Activated T-helper 17 cell treated with anti-CD3 and anti-CD28 coated beads, Interleukin-2, amount 50 U/mL, for 72 hours (primary cell): Measurements from ENCODE around the gene WDR90. TPM values are rescaled to one million over a fixed set of nuclear protein-coding genes. Genes with fewer than 3 reads are reported as not detected.

ENCODE experiments used
- ATAC-seq: fragments of 150-1000 bp; cut with Tn5 transposase; replicated peaks from 2 replicates; pipeline ENCODE4 v1.10.0; 2021; ENCODE audit warnings: mild to moderate bottlenecking, moderate library complexity
- H3K27ac Mint-ChIP-seq: one replicate; pipeline ENCODE4 v1.8.0; 2022; ENCODE audit warnings: mixed read lengths
- H3K27me3 Mint-ChIP-seq: one replicate; pipeline ENCODE4 v1.8.0; 2022; ENCODE audit warnings: mixed read lengths
- H3K36me3 Mint-ChIP-seq: one replicate; pipeline ENCODE4 v1.8.0; 2022; ENCODE audit warnings: low read depth, mild to moderate bottlenecking, mixed read lengths
- H3K4me1 Mint-ChIP-seq: one replicate; pipeline ENCODE4 v1.8.0; 2022; ENCODE audit warnings: mixed read lengths
- H3K4me3 Mint-ChIP-seq: one replicate; pipeline ENCODE4 v1.8.0; 2022; ENCODE audit warnings: mild to moderate bottlenecking, mixed read lengths
- H3K9me3 Mint-ChIP-seq: one replicate; pipeline ENCODE4 v1.8.0; 2022; ENCODE audit warnings: mixed read lengths
- total RNA-seq, 2 donors: library from RNA; stranded (reverse); gene quantifications; one replicate each; pipeline ENCODE4 v1.2.3, GENCODE V29; 2022

The WDR90 gene
- total RNA-seq, 2 donors from 2014 or later: 50.7 to 93.9 TPM

DNA sequence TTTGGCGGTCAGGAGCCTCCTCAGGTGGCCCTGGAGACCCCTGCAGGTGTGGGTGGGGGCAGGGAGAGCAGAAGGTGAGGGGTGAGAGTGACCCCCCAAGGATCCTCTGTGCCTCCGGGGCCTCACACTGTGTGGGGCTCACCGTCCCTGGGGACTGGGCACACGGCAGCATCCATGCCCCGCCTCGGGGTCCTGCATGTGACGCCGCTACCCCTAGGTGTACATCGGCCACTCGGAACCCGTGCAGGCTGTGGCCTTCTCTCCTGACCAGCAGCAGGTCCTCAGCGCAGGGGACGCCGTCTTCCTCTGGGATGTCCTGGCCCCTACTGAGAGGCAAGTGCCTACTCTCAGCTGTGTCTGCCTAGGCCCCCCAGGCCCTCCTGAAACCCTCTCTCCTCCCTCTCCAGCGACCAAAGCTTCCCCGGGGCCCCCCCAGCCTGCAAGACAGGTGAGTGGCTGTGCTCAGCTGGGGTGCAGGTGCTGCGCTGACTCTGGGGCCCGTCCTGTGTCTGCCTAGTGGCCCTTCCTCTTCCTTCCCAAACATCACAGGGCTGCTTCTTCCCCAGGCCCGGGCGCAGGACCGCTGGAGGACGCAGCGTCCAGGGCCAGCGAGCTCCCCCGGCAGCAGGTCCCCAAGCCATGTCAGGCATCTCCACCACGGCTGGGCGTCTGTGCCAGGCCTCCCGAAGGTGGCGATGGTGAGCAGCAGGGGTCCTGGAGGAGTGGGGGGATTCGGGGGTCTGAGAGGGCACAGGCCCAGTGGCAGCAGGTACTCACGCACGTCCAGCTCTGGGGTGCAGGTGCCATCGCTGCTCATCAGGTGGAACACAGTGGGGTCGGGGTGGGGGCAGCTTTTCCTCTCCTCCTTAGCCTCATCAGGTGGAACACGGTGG, 9.8 kb downstream of the WDR90 start:
- H3K36me3 Mint-ChIP-seq: no peaks in the 10 kb centered on the region
- H3K4me3 Mint-ChIP-seq: no peak overlapping the region
- H3K4me1 Mint-ChIP-seq: no peaks in the 10 kb centered on the region
- no peaks in the 10 kb centered on the region for H3K9me3 Mint-ChIP-seq
- H3K27me3 Mint-ChIP-seq: no peaks in the 10 kb centered on the region
- no peak overlapping the region for H3K27ac Mint-ChIP-seq
- ATAC-seq: no peak

DNA sequence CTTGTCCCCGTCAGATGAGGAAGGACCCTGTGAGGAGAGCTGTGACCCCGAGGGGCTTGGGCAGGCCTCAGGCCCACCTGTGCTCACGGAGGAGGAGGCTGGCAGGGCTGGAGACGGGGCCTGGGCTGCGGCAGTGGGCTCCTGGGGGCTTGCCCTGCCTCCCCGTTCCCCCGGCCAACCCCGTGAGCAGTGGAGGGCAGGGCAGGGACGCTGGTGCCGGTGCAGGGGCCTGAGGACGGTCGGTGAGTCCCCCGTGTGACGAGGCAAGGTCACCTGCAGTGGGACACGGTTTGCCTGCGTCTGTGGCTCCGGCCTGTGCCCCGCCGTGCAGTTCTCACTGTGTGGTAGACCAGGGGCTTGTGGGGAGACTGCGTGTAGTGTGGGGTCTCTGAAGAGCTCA, 10.5 kb downstream of the WDR90 start:
- Mint-ChIP-seq H3K9me3 (no peaks in the 10 kb centered on the region), H3K4me1 (no peaks in the 10 kb centered on the region), H3K36me3 (no peaks in the 10 kb centered on the region), H3K27me3 (no peaks in the 10 kb centered on the region), H3K27ac (no peak overlapping the region), H3K4me3 (no peak overlapping the region)
- no peak for ATAC-seq

DNA sequence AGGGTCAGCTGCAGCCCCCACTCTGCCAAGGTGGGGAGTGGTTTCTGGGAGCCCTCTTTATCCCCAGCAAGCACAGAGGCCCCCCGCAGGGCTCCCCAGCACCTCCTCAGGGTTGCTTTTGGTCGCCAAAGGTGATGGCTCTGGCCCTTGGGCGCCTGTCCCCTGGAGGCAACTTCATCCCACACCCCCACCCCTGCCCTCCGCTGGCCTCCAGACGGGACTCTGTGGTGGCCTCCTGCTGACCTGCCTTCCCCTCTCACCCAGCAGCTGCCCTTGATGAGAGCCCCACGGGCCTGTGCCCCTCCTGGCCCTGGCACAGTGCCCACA, 10.9 kb downstream of the WDR90 start:
- Mint-ChIP-seq H3K4me1 (no peaks in the 10 kb centered on the region), H3K36me3 (no peaks in the 10 kb centered on the region), H3K9me3 (no peaks in the 10 kb centered on the region), H3K4me3 (no peak overlapping the region), H3K27me3 (no peaks in the 10 kb centered on the region), H3K27ac (no peak overlapping the region)
- peak; percentile 2 for ATAC-seq

DNA sequence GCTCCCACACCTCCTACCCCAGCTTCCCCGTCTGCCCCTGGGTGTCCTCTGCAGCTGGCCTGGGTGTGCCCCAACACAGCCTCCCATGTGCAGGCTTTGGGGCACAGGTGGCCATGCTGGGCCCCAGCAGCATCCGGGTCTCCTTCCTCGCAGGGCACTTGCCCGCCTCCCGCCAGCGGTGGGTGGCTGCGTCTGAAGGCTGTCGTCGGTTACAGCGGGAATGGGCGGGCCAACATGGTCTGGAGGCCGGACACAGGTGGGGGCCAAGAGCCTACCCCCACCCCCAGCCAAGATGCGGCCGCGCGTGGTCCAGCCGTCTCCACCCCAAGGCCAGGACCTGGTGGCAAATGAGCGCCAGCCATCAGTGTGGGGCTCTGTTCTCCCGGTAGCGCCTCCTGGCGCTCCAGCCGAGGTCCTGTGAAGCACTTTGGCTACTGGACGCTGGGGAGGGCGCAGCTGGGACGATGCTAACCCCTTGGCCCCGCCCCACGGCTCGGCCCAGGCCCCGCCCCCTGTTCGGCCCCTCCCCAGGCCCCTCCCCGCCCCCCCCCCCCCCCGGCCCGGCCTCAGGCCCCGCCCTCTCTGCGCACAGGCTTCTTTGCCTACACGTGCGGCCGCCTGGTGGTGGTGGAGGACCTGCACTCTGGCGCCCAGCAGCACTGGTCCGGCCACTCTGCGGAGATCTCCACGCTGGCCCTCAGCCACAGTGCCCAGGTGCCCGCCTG, 11.5 kb downstream of the WDR90 start:
- H3K4me1 Mint-ChIP-seq: no peaks in the 10 kb centered on the region
- H3K27ac Mint-ChIP-seq: no peak overlapping the region
- H3K27me3 Mint-ChIP-seq: no peaks in the 10 kb centered on the region
- ATAC-seq: peak; percentile 79
- peak overlapping the region; percentile 17 for H3K4me3 Mint-ChIP-seq
- H3K9me3 Mint-ChIP-seq: no peaks in the 10 kb centered on the region
- H3K36me3 Mint-ChIP-seq: no peaks in the 10 kb centered on the region

DNA sequence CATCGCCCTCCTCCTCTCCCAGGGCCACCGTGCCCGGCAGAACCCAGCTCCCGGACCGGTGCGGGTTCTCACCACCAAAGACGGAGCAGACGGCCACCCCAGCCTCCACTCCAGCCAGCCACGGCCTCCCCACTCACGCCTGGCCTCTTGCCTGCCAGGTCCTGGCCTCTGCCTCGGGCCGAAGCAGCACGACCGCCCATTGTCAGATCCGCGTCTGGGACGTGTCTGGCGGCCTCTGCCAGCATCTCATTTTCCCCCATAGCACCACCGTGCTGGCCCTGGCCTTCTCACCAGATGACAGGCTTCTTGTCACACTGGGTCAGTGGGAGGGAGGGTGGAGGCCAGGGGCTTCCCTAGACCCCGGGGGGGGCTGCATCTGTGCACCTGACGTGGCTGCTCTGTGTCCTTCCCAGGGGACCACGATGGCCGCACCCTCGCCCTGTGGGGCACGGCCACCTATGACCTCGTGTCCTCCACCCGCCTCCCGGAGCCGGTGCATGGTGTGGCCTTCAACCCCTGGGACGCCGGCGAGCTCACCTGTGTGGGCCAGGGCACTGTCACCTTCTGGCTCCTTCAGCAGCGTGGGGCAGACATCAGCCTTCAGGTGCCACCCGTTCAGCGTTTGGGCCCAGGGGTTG, 12.1 kb downstream of the WDR90 start:
- peak overlapping the region; percentile 17 for H3K4me3 Mint-ChIP-seq

DNA sequence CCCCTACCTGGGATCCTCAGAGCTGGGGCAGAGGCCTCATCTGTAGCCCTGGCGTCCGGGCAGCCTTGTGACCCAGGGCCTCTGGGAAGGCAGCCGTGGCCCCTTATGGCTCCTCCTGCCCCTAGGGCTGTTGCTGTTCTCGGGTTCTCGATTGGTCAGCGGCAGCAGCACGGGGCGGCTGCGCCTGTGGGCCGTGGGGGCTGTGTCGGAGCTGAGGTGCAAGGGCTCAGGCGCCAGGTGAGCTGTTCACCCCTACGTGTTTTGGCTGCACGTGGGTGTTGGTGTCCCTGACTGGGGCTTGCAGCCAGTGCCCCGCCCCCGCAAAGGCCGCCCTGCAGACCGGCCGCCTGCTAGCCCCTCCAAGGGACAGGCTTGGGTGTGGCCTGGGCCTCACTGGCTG, 12.9 kb downstream of the WDR90 start:
- H3K4me1 Mint-ChIP-seq: no peaks in the 10 kb centered on the region
- H3K36me3 Mint-ChIP-seq: no peaks in the 10 kb centered on the region
- H3K4me3 Mint-ChIP-seq: no peak overlapping the region
- no peaks in the 10 kb centered on the region for H3K9me3 Mint-ChIP-seq
- H3K27ac Mint-ChIP-seq: no peak overlapping the region
- no peaks in the 10 kb centered on the region for H3K27me3 Mint-ChIP-seq
- no peak for ATAC-seq

More for the DNA sequence above, 12.1 kb downstream of the WDR90 start:
- no peaks in the 10 kb centered on the region for H3K9me3 Mint-ChIP-seq
- no peaks in the 10 kb centered on the region for H3K27me3 Mint-ChIP-seq
- no peak overlapping the region for H3K27ac Mint-ChIP-seq
- H3K4me1 Mint-ChIP-seq: no peaks in the 10 kb centered on the region
- ATAC-seq: no peak
- no peaks in the 10 kb centered on the region for H3K36me3 Mint-ChIP-seq

DNA sequence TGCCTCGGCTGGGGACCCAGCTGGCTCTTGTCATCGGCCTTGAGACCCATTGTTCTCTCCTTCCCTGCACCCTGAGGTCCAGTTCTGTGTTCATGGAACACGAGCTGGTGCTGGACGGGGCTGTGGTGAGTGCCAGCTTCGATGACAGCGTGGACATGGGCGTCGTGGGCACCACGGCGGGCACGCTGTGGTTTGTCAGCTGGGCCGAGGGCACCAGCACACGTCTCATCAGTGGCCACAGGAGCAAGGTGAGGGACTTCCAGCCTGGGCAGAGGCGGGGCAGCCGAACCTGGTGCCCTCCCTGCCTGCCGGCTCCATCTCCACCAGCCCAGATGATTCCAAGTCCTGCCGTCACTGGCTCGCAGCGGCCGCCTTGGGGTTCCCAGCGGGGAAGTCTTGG, 13.4 kb downstream of the WDR90 start:
- Mint-ChIP-seq H3K9me3 (no peaks in the 10 kb centered on the region), H3K27me3 (no peaks in the 10 kb centered on the region), H3K4me3 (no peak overlapping the region), H3K36me3 (no peaks in the 10 kb centered on the region), H3K4me1 (no peaks in the 10 kb centered on the region), H3K27ac (no peak overlapping the region)
- ATAC-seq: no peak

DNA sequence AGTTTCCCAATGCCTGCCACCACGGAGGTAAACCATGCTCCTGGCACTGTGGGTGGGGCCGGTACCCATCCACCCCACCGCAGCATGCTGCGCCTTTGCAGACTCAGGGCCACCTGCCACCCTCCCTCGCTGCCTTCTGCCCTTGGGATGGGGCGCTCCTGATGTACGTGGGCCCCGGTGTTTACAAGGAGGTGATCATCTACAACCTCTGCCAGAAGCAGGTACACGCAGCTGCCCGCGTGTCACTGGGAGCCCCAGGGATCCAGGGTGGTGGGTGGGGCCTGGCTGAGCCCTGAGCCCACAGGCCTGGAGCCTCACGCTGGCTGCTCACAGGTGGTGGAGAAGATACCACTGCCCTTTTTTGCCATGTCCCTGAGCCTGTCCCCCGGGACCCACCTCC, 17.4 kb downstream of the WDR90 start:
- Mint-ChIP-seq H3K4me1 (no peaks in the 10 kb centered on the region), H3K9me3 (no peaks in the 10 kb centered on the region), H3K27me3 (no peaks in the 10 kb centered on the region), H3K36me3 (peaks cover 20% of the 10 kb centered on the region), H3K27ac (no peak overlapping the region), H3K4me3 (no peak overlapping the region)
- no peak for ATAC-seq

DNA sequence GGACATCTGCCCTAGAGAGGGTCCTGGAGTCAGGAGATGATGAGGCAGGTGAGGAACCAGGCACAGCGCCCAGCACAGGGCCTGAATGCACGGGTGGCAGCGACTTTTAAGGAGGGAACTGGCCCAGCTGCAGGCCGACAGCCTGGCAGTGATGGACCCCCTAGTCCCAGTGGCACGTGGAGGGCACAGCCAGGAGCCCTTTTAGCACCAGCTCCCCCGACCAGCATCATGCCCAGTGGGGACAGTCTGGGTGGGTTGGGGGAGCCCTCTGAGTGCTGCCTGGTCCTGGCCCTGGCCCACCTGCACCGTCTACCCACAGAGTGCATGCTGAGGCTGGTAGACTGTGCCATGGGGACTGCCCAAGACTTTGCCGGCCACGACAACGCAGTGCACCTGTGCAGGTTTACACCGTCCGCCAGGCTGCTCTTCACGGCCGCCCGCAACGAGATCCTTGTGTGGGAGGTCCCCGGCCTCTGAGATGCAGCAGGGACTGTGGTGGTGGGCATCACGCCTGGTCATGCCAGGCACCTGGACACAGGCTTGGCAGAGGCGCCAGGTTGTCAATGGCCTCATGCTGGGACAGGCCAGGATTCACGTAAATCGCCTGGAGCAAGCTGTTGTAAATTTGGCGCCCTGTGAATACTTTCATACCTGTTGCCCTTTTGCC, 18.1 kb downstream of the WDR90 start:
- no peak for ATAC-seq
- Mint-ChIP-seq H3K36me3 (peaks cover 20% of the 10 kb centered on the region), H3K4me1 (no peaks in the 10 kb centered on the region), H3K27me3 (no peaks in the 10 kb centered on the region), H3K9me3 (no peaks in the 10 kb centered on the region), H3K27ac (peak overlapping the region; percentile 73), H3K4me3 (peak overlapping the region; percentile 71)

DNA sequence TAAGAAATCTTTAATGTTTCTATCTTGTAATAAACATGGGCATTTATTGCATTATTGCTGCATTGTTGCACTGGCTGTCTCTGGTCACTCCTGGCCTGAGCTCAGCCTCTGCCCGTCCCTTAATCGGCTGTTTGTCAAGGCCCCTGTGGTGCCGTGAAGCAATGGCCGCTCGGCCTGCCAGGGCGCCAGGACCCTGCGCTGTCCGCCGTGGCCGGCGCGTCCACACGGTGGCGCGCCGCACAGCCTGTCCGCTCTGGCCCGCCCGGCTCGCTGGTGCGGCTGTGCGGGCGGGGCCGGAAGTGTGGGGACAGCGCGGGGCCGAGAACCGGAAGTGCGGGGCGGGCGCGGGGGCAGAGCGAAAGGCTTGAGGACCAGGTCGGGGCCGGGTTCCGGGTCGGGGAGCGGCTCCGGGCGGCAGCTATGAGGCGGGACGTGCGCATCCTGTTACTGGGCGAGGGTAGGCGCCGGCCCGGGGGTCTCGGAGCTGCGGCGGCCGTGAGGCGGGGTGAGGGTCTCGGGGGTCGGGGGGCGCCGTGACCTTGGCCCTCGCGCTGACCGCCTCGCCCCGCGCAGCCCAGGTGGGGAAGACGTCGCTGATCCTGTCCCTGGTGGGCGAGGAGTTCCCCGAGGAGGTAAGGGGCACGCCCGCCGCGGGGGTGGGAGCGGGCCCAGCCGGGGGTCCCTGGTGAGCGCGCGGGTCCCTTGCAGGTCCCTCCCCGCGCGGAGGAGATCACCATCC, 18.8 kb downstream of the WDR90 start, which contains the start of gene RHOT2:
RHOT2 (plus strand) TSS at position 353 of the 739 bp plus-strand sequence; CDS start at position 421, 68 bp downstream.
- ATAC-seq: peak; percentile 99
- peak within 1 kb of the TSS; percentile 73 for H3K27ac Mint-ChIP-seq
- H3K36me3 Mint-ChIP-seq: peaks cover 25% of the 10 kb centered on the region
- peak within 1 kb of the TSS; percentile 71 for H3K4me3 Mint-ChIP-seq
- H3K4me1 Mint-ChIP-seq: no peaks in the 10 kb centered on the region
- no peaks in the 10 kb centered on the region for H3K27me3 Mint-ChIP-seq
- H3K9me3 Mint-ChIP-seq: no peaks in the 10 kb centered on the region

DNA sequence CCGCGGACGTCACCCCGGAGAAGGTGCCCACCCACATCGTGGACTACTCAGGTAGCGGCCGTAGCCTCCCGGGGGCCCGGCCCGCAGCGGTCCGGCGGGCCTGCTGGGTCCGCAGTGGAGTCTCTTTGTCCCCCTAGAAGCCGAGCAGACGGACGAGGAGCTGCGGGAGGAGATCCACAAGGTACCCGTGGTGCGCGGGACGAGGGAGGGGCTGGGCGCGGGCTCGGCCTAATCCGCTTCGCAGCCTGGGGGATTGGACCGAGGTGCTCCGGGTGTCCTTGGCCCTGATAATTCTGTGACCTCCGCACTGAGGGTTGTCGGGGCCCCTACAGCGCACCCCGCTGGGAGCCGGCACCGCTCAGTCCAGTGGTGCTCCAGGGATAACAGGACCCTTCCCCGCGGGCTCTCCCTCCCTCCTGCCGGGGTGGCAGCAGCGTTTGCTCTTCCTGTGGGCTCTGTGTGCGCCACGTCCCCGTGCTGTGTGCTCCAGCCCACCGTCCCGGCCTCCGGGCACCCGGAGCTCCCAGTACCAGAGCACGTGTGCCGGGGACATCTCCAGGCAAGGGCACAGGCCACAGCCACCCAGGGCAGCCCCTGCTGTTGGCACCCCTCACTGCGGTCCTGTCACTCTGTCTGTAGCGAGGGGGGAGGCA, 19.5 kb downstream of the WDR90 start:
- Mint-ChIP-seq H3K27ac (peak overlapping the region; percentile 17), H3K4me3 (peak overlapping the region; percentile 71), H3K27me3 (no peaks in the 10 kb centered on the region), H3K9me3 (no peaks in the 10 kb centered on the region), H3K36me3 (peaks cover 29% of the 10 kb centered on the region), H3K4me1 (no peaks in the 10 kb centered on the region)
- peak; percentile 15 for ATAC-seq

DNA sequence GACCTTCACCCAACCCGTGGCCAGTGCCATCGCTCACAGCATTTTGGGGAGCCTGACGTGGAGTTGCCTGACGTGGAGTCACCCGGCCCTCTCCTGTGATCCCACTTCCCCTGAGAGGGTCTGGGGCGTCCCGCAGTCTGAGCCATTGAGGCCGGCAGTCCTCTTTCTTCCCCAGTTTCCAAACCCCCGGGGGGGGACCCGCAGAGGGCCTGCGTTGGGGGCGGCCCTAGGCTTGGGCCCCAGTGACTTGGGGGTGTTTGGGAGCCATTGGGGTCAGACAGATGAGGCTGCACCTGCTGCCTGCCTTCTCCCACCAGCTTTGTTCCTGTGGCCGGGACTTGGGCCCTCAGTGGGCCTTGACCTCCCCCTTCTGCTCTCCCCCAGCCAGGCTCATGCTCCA, 20.5 kb downstream of the WDR90 start:
- Mint-ChIP-seq H3K27me3 (no peaks in the 10 kb centered on the region), H3K27ac (no peak overlapping the region), H3K4me3 (peak overlapping the region; percentile 50)

DNA sequence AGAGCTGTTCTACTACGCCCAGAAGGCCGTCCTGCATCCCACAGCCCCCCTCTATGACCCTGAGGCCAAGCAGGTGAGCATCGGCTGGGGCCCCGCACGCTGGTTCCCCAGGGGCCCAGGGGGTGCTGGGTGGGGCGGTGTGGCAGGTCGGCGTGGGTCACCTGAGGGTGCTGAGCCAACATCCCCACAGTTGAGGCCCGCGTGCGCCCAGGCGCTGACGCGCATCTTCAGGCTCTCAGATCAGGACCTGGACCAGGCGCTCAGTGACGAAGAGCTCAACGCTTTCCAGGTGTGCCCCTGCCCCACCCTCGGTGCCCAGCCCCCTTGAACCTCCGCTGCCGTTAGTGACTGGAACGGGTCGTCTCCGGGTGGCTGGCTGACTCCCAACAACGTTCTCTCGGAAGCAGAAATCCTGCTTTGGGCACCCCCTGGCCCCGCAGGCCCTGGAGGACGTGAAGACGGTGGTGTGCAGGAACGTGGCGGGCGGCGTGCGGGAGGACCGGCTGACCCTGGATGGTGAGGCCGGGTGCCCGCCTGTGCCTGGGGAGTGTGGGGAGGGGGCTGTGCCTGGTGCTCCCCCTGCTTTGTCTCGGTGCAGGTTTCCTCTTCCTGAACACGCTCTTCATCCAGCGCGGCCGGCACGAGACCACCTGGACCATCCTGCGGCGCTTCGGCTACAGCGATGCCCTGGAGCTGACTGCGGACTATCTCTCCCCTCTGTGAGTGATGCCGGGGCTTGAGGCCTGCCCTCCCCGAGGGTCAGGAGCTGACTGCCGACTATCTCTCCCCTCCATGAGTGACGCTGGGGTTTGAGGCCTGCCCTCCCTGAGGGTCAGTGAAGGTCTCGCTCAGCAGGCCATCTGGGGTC, 21.6 kb downstream of the WDR90 start:
- Mint-ChIP-seq H3K9me3 (no peaks in the 10 kb centered on the region), H3K27me3 (no peaks in the 10 kb centered on the region), H3K36me3 (peaks cover 35% of the 10 kb centered on the region), H3K27ac (no peak overlapping the region), H3K4me3 (no peak overlapping the region), H3K4me1 (no peaks in the 10 kb centered on the region)
- ATAC-seq: no peak

More for the DNA sequence above, 20.5 kb downstream of the WDR90 start:
- Mint-ChIP-seq H3K9me3 (no peaks in the 10 kb centered on the region), H3K4me1 (no peaks in the 10 kb centered on the region), H3K36me3 (peaks cover 35% of the 10 kb centered on the region)
- ATAC-seq: no peak
